Body of pancreas (tissue), 4 donors: ENCODE results near the gene PFKFB1.
"Not testable (repeated sequence)": the region's sequence is repeated elsewhere in the genome, so short reads cannot be mapped to it uniquely, and the experiment has no call there.

Experiments used
- POLR2A ChIP-seq, 3 donors: fragments of 450-650 bp; IDR thresholded peaks; one replicate each; pipeline ENCODE4 v1.6.1; 2016; ENCODE audit warnings: antibody characterized with exemption in 3 of 3, mild to moderate bottlenecking in 2 of 3
- TF ChIP-seq, protein P1 (sequence below), 7 experiments: fragments of 450-650 bp in 4 of 7; fragments of 200-600 bp in 3 of 7; sonication (generic) in 3 of 7; IDR thresholded peaks; one replicate each; pipeline ENCODE4 v1.5.1; 2016 to 2019; ENCODE audit warnings: antibody characterized with exemption in 7 of 7

DNA sequence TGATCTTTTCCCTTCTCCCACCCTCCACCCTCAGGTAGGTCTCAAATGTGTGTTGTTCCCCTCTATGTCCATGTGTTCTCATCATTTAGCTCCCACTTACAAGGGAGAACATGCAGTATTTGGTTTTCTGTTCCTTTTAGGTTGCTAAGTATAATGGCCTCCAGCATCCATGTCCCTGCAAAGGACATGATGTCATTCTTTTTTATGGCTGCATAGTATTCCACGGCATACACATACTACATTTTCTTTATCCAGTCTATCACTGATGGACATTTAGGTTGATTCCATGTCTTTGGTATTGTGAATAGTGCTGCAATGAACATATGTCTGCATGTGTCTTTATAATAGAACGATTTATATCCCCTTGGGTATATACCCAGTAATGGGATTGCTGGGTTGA is 10.7 kb downstream of the PFKFB1 start:
- TF ChIP-seq, protein P1, sequence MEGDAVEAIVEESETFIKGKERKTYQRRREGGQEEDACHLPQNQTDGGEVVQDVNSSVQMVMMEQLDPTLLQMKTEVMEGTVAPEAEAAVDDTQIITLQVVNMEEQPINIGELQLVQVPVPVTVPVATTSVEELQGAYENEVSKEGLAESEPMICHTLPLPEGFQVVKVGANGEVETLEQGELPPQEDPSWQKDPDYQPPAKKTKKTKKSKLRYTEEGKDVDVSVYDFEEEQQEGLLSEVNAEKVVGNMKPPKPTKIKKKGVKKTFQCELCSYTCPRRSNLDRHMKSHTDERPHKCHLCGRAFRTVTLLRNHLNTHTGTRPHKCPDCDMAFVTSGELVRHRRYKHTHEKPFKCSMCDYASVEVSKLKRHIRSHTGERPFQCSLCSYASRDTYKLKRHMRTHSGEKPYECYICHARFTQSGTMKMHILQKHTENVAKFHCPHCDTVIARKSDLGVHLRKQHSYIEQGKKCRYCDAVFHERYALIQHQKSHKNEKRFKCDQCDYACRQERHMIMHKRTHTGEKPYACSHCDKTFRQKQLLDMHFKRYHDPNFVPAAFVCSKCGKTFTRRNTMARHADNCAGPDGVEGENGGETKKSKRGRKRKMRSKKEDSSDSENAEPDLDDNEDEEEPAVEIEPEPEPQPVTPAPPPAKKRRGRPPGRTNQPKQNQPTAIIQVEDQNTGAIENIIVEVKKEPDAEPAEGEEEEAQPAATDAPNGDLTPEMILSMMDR (IDR thresholded peaks at IDR 0.05), result not testable (repeated sequence)
- TF ChIP-seq POLR2A (IDR thresholded peaks at IDR 0.05), result not testable (repeated sequence)
